Suppressor macrophage (primary cell): ENCODE measurements around the gene LHX5.

Experiments used
- DNase-seq, 4 experiments: peaks; one replicate each; pipeline ENCODE4 v3.0.0-alpha.2; 2020 to 2022

The LHX5 gene

DNA sequence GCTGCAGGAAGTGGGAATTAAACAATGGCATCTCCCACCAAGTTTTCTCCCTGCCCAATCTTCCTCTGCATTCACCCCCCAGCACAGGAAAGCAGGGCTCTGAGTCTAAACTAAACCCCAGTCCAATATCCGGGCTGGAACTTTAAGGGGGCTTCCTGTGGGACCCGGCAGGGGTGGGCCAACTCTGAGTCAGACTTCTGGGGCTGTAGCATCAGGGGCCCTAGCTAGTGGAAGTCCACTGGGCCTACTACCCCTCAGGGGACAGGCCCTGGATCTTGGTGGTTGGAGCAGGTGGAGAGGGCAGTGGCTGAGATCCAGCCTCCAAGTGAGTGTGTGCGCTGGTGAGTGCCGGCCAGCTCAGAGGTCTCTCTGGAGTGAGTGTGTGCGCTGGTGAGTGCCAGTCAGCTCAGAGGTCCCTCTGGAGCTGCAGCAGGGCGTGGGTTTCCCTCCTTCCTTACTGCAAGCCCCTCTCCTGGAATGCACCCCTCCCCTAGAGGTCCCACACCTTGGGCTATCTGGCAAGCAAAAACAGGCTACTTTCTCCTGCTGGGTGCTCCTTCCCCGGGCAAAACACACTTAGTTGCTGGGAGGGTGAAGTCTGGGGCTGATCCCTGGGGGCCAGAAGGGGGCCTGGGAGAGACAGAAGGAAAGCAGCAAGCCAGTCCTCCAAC is 5.6 kb upstream of the LHX5 start:
- DNase-seq = no peak

DNA sequence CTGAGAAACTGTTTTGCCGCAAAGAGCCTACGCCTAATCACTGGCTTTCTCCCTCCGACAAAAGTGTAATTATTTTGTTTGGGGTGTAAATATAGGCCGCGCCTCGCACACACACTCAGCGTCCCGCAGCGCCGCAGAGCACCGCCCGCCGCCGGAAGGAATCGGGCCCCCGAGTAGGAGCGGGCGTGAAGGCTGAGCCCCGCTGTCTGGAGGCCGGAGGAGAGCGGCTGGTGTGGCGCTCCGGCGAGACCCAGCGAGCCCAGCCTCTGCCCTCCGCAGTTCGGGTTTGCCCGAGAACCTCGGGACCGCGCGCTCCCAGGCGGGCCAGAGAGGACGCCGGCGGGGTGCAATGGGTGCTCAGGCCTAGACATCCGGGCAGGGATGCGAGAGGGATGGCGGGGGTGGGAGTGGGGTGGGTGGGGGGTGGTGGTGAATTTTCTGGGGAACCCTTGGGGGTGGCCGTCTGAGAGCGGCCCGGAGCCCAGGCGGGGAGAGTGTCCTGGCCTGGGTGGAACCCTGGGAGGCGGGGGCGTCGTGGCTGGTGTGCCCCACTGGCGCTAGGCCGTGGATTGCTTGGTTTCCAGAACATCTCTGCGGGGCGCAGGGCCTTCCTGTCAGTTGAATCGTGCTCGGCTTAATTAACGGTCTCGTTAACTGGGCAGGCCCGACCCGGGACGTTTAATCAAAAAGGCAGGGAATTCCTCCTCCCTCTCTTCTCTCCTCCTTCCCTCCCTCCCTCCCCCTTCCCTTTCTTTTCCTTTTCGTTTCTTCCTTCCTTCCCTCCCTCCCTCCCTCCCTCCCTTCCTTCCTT is 4.7 kb upstream of the LHX5 start:
- no peak for DNase-seq

GRCh38 chr12:113475451-113476175 is 3.9 kb upstream of the LHX5 start:
- no peak for DNase-seq

DNA sequence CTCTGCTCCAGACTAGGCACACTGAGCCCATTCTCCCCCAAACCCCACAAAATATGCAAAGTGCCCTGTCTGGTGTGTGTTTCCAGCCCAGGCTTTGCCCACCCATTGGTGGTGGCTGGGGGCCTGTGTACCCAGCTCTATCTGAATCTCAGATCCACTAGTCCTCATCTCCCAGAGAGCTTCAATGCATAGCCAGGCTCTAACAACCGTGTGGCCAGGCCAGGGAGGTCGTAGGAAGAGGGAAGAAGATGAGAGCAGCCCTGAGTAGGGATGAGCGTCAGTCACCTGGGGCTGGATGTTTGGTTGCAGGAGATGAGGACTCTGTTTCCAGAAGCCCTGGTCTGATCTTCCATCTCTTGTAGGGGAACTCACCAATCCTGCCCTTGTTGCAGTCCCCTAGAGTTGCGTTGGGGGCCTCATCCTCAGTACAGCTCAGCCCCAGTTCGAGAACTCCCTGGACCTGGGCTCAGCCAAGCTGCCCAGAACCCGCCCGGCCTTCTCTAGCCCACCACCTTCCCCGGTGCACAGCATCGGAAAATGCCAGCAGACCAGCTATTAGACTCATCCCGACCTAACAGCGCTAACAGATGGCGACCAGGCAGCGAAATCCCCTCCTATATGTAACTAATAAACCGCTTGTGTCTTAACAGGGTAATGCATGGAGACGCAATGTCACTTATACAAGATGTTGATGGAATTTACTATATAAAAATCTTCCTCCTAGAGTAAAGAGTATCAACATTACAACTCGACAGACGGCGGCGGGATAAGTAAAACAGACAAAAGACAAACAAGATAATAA is 3.2 kb upstream of the LHX5 start:
- no peak for DNase-seq

GRCh38 chr12:113473942-113474341 is 2.3 kb upstream of the LHX5 start:
- DNase-seq = no peak

DNA sequence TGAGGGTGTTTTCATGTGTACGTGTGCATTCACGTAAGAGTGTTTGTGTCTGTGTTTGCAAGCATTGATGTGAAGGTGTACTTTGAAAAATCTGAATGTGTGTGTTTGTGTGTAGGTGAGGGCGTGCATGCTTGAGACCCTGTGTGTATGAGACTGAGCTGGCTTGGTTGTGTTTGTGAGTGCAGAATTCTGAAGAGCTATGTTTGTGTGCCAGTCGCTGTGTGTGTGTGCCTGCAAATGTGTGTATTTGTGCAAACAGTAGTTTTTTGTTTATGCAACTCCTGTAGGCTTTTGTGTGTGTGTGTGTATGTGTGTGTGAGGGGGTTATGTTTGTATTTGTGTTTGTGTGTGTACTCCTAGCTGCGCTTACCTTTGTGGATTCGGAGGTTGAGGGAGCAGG is 1.7 kb upstream of the LHX5 start:
- DNase-seq = no peak

DNA sequence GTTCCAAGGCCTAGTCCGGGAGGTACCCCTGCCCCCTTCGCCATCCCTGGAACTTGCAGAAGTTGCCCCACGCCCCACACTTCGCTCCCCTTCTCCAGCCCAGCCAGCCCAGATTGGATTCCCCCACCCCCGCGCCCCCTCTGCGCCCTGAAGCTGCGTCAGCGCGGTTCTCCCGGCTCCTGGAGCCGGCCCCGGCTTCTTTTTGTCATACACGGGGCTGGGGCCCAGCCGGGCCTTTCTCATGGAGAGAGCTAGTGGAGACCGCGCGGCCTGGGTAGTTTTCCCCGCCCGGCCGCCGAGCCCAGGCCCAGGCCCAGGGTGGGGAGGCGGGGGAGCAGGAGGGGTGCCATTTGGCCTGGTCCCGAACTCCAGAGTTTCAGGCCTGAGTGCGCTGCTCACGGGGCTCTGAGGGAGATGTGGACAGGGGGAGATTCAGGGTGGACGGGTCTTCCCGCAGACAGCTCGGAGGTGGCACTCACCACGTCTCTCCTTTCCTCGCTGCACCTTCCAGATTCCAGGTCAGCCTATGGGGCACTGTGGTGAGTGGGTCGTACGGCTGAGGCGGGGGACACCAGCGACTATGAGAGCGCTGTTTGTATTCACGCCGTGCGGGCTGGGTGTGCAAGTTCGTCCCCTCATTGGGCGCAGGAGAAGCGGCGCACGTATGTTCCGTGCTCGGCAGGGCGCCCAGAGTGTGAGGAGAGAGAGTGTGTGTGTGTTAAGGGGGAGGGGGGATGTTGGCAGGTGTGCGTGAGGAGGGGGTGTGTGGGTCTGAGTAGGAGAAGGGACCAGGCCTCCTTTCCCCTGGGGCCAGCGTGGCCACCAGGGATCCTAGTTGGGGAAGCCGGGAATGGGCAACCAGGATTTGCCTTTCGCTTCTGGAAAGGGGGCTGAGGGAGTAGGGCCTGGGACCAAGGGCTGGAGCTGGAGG is 785 bp upstream of the LHX5 start:
- DNase-seq = no peak

- no peak for DNase-seq
Measured at GRCh38 chr12:113470871-113471618, 626 bp downstream of the LHX5 start.

GRCh38 chr12:113469949-113470743 is 1.5 kb downstream of the LHX5 start:
- DNase-seq = no peak

DNA sequence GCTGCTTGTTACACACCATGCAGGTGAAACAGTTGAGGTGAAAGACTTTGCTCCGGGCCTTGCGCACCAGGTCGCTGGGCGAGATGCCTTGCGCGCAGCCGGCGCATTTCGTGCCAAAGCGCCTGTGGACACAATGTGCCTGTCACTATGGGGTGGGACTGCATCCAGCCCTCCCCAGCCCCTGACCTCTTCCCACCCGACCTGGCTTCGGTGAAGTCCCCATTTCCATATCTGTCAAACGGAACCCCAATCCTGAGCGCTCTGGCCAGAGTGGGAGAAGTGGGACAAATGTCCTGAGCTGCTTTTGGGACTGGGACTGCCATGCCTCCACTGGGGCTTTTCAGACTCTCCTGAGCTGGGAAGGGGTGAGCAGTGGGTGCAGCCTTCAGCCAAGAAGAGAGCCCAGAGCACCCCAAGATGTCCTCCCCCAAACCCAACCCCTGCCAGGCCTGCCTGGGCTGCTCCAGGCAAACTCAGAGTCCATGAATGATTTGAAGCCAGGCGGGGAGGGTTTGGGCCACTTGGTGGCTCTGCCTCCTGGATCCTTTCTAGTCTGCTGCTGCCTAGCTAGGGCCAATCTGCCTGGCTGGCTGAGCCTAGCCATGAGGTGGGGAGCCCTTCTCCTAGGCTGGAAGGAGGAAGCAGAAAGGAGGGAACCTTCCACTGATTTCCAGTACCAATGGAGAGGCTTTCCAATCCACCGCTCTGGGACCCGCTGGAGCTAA is 2.3 kb downstream of the LHX5 start:
- no peak for DNase-seq

GRCh38 chr12:113468365-113469223 is 3.1 kb downstream of the LHX5 start:
- DNase-seq = no peak

DNA sequence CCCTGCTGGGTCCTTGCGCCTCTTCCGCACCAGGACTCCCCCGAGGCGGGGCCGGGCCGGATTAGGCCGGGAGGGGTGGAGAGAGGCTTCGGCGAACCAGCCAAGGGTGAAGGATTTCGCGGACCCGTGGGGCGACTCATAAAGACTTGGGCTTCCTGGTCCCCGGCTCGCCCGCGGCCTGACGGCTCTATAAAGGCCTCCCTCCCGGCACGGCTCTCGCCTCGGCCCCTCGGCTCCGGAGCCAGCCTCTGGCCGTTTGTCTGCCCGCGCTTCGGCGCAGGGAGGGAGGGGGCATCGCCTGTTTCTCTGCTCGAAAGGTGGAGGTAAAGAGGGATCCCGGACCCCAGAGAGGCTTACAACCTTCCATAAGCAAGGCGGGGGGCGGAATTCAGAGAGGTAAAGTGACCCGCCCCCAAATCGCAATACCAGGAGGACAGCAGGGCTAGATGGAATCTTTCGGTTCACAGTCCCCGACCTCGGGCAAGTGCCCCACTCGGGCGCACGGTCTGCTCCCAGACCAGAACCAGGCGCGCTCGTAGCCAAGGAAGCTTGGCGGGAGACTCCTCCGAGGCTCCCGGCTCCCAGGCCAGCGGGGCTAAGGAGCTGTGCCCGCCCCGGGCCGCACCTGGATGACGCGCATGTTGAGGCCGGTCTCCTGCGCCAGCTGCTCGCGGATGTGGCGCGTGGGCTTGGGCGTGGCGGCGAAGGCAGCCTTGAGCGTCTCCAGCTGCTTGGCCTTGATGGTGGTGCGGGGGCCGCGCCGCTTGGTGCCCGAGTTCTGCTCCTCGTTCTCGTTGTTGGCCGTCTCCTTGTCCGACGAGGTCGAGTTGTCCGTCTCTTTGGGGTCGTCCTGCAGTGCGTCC is 3.9 kb downstream of the LHX5 start:
- DNase-seq = peak in 1 of 4 experiments; percentile 34

DNA sequence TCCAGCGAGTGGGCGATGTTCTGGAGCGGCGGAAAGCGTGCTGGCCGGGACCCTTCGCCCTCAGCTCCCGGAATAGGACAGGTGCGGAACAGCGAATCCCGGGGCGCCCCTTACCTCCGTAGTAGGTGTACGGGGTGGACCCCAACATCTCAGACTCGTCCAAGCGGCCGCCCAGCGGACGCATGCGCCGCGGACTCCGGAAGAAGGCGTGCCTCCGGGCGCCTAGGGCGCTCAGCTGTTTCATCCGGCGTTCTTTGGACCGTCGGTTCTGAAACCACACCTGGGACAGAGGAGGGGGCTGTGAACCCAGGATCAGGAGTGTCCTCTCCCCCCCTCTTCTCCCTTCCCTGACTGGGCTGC is 4.5 kb downstream of the LHX5 start:
- peak in 1 of 4 experiments; percentile 40 for DNase-seq

DNA sequence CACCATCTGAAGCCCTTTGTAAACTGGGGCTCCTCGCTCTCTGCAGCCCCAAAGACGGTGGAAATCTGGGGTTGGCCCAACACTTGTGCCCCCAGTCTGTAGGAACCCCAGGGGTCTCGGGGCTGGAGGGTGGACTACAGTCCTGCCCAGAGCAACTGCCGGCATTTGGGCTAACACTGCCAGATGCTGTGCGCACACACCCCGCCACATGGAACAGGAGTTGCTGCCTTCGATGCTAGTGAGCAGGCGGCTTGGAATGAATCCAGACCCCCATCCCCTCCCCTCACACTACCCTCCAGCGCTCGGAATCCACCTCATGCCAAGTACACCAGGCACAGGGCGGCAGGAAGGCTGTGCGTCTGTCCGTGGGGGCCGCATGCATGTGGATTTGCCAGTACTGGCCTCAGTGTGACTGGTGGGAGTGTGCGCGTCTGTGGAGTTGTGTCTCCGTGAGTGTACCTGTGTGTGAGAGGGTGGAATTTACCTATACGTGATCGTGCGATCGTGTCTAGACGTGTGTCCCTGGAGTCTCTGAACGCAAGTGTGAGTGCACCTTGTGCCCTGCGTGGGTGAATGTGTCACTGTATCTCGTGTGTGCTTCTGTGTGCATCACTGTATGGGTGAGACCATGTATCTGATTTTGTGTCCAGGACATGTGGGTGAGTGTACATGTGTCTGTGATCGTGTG is 5.1 kb downstream of the LHX5 start:
- no peak for DNase-seq

- no peak for DNase-seq
Measured at GRCh38 chr12:113465808-113466453, 5.7 kb downstream of the LHX5 start.
